Skeletal muscle satellite cell (primary cell): ENCODE measurements around the gene ADAMTS2.
A peak's percentile ranks its signal among the peaks of the same experiment; 100 is the strongest.
"Not testable (repeated sequence)": the region's sequence is repeated elsewhere in the genome, so short reads cannot be mapped to it uniquely, and the experiment has no call there.

Experiments
- H3K27me3 ChIP-seq: 2 replicates; pipeline ENCODE4 v1.7.0; 2013; ENCODE audit warnings: low read length; ENCODE audit not compliant: control insufficient read depth, insufficient read depth
- H3K36me3 ChIP-seq: 2 replicates; pipeline ENCODE4 v1.7.0; 2013; ENCODE audit warnings: mild to moderate bottlenecking, control low read depth, low read length; ENCODE audit not compliant: insufficient read depth
- H3K4me1 ChIP-seq: 2 replicates; pipeline ENCODE4 v1.7.0; 2013; ENCODE audit warnings: low read length; ENCODE audit not compliant: control insufficient read depth, insufficient read depth
- H3K4me2 ChIP-seq: 2 replicates; pipeline ENCODE4 v1.7.0; 2013; ENCODE audit warnings: mild to moderate bottlenecking, low read length
- H3K4me3 ChIP-seq: 2 replicates; pipeline ENCODE4 v1.7.0; 2013; ENCODE audit warnings: low read length
- H3K9ac ChIP-seq: 2 replicates; pipeline ENCODE4 v1.7.0; 2013; ENCODE audit warnings: mild to moderate bottlenecking, low read depth, low read length, moderate library complexity
- H3K9me3 ChIP-seq: replicated peaks from 2 replicates; pipeline ENCODE4 v1.7.0; 2013; ENCODE audit warnings: mild to moderate bottlenecking, control low read depth, low read length

ADAMTS2 gene

DNA sequence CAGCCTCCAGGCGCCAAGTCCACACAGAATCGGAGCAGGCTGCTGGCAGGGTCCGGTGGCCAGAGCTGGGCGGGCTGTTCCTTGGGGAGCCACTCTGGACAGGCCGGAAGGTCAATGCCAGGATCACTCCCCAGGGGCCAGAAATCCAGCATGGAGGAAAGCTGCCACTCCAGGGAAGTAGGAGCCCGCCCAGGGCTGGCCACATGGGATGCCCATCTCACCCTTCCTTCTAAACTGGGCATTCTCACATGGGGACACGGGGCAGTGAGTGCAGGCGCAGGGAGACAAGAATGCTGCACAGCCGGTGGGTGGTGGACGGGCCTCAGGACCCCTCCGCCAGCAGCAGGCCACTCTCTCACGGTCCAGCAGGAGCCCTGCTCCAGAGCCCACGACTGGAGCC, 58.2 kb downstream of the ADAMTS2 start:
- Histone ChIP-seq H3K4me1 (peaks cover 30% of the 10 kb centered on the region), H3K36me3 (no peaks in the 10 kb centered on the region), H3K9ac (no peak overlapping the region), H3K4me2 (no peak overlapping the region), H3K4me3 (no peak overlapping the region), H3K27me3 (no peaks in the 10 kb centered on the region), H3K9me3 (no peaks in the 10 kb centered on the region)

GRCh38 chr5:179285776-179286162, 59.5 kb downstream of the ADAMTS2 start:
- Histone ChIP-seq H3K9ac (peak overlapping the region; percentile 68), H3K4me3 (peak overlapping the region; percentile 43), H3K4me2 (peak overlapping the region; percentile 77), H3K4me1 (peaks cover 30% of the 10 kb centered on the region)
- not testable (repeated sequence) for H3K36me3 ChIP-seq, H3K9me3 ChIP-seq, H3K27me3 ChIP-seq

- peaks cover 31% of the 10 kb centered on the region for H3K4me1 ChIP-seq
- H3K9me3 ChIP-seq: no peaks in the 10 kb centered on the region
Observed at GRCh38 chr5:179284751-179285631, 60.3 kb downstream of the ADAMTS2 start.

DNA sequence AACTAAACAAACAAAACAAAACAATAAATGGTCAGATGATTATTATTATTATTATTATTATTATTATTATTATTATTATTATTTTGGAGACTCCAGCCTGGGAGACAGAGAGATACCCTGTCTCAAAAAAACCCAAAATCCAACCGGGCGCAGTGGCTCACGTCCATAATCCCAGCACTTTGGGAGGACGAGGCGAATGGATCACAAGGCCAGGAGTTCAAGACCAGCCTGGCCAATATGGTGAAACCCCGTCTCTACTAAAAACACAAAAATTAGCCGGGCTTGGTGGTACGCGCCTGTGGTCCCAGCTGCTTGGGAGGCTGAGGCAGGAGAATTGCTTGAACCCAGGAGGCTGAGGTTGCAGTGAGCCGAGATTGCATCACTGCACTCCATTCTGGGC, 61.4 kb downstream of the ADAMTS2 start:
- H3K4me3 ChIP-seq, H3K27me3 ChIP-seq, H3K9ac ChIP-seq, H3K4me2 ChIP-seq, H3K9me3 ChIP-seq, H3K36me3 ChIP-seq: not testable (repeated sequence)
- peaks cover 37% of the 10 kb centered on the region for H3K4me1 ChIP-seq

More at GRCh38 chr5:179284751-179285631, 60.3 kb downstream of the ADAMTS2 start:
- peak overlapping the region; percentile 77 for H3K4me2 ChIP-seq
- H3K4me3 ChIP-seq: peak overlapping the region; percentile 43
- peak overlapping the region; percentile 68 for H3K9ac ChIP-seq
- no peaks in the 10 kb centered on the region for H3K36me3 ChIP-seq
- H3K27me3 ChIP-seq: no peaks in the 10 kb centered on the region

- H3K9ac ChIP-seq: no peak overlapping the region
- H3K4me1 ChIP-seq: peaks cover 38% of the 10 kb centered on the region
- no peaks in the 10 kb centered on the region for H3K9me3 ChIP-seq
- no peaks in the 10 kb centered on the region for H3K36me3 ChIP-seq
- no peak overlapping the region for H3K4me2 ChIP-seq
- H3K4me3 ChIP-seq: no peak overlapping the region
- H3K27me3 ChIP-seq: no peaks in the 10 kb centered on the region
Observed at GRCh38 chr5:179281694-179282093, 63.6 kb downstream of the ADAMTS2 start.

GRCh38 chr5:179280095-179280490, 65.2 kb downstream of the ADAMTS2 start:
- Histone ChIP-seq H3K36me3 (no peaks in the 10 kb centered on the region), H3K9me3 (no peaks in the 10 kb centered on the region), H3K4me1 (peaks cover 47% of the 10 kb centered on the region), H3K4me3 (no peak overlapping the region), H3K4me2 (no peak overlapping the region), H3K27me3 (no peaks in the 10 kb centered on the region), H3K9ac (no peak overlapping the region)

DNA sequence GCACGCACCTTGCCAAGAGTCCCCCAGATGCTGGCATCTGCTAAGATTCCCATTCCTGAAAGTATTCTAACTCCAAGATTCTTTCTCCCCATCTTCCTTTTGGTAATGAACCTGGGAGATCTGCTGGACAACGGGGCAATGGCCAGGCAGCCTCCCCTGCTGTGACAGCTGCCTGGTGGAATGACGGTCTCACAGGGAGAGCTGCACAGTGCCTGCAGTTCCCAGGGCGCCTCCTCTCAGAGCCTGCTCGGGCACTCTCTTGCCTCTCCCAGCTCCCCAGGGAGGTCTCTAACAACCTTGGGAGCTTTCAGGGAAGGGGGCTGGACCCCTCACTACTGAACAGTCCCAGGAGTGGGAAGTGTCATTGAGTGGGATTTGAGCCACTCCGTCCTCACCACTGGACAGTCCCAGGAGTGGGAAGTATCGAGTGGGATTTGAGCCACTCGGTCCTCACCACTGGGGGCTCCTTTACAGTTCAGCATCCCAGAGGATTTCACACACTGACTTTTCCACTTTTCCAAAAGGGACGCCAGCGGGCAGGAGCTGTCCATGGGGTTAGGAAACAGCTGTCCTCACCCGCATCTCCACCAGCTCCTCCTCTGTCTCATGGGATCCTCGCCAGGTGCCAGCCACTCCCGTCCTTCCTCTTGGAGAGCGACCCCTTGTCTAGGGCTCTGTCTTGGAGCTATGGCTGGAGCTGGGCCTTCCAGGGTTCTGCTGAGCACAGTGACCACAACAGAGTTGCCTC, 65.7 kb downstream of the ADAMTS2 start:
- Histone ChIP-seq H3K4me1 (peaks cover 47% of the 10 kb centered on the region), H3K4me3 (no peak overlapping the region), H3K36me3 (no peaks in the 10 kb centered on the region), H3K4me2 (peak overlapping the region; percentile 8), H3K9me3 (no peaks in the 10 kb centered on the region), H3K27me3 (no peaks in the 10 kb centered on the region), H3K9ac (no peak overlapping the region)

DNA sequence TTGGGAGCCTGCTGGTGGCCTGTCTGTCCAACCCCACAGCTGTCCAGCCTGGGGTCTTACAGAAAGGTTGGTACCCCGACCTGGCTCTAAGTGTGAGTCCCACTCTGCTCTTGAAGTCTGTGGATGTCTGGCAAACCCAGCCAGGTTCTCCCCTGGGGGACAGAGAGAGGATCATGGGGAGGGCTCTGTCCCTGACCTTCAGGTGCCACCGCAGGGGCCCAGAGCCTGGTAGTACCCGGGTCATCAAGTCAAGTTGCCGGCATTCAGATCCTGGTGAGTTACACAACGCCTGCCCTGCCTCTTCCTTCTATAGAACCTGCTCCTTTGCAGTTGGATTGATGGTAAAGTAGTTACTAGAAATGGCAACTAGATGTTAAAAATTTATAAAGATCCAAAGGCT, 66.7 kb downstream of the ADAMTS2 start:
- H3K9ac ChIP-seq: peak overlapping the region; percentile 19
- H3K27me3 ChIP-seq: no peaks in the 10 kb centered on the region
- no peak overlapping the region for H3K4me3 ChIP-seq
- no peaks in the 10 kb centered on the region for H3K9me3 ChIP-seq
- H3K4me2 ChIP-seq: no peak overlapping the region
- H3K36me3 ChIP-seq: no peaks in the 10 kb centered on the region
- peaks cover 57% of the 10 kb centered on the region for H3K4me1 ChIP-seq

DNA sequence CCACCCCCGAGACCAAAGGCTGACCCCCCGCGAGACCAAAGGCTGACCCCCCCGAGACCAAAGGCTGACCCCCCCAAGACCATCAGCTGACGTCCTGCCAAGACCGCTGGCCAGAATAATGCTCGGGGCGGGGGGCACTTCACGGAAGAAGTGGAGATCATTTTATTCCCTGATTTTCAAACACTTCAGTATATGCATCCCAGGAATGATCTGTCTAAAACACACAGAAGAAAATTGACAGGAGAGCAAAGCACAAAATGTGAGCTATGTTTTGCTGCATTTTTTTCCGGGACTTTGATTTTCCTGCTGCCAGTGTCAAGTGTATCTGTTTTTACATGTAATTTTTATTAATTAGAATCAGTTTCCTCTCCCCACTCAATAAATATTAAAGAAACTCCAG, 67.1 kb downstream of the ADAMTS2 start:
- Histone ChIP-seq H3K4me2 (no peak overlapping the region), H3K4me1 (peaks cover 61% of the 10 kb centered on the region), H3K36me3 (no peaks in the 10 kb centered on the region)

DNA sequence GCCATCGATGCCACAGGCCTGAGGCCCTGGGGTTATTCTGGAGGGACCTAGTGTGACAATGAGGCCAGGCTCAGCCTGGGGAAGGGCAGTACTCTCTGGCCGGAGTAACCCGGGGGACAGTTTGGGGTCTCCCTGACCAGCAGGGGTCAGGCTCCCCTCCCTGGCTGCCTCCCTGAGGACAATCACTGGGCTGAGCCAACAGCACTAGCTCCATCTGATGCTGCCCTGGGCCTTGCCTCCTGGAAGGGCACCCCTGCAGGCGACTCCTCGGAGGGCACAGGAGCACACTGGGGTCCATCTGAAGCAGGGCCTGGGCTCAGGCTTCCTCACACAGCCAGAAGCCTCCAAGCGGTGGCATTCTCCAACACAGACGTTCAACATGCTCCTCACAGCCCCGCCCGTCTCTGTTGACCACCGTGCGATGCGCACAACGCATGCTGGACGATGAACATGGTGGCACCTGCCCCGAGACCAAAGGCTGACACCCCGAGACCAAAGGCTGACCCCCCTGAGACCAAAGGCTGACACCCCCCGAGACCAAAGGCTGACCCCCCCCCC, 68.3 kb downstream of the ADAMTS2 start:
- Histone ChIP-seq H3K9me3 (no peaks in the 10 kb centered on the region), H3K4me2 (peak overlapping the region; percentile 42), H3K4me3 (no peak overlapping the region), H3K27me3 (no peaks in the 10 kb centered on the region), H3K9ac (peak overlapping the region; percentile 87), H3K36me3 (peaks cover 9% of the 10 kb centered on the region), H3K4me1 (peaks cover 68% of the 10 kb centered on the region)

More for the DNA sequence above, 67.1 kb downstream of the ADAMTS2 start:
- Histone ChIP-seq H3K9me3 (no peaks in the 10 kb centered on the region), H3K27me3 (no peaks in the 10 kb centered on the region), H3K4me3 (no peak overlapping the region), H3K9ac (peak overlapping the region; percentile 19)

DNA sequence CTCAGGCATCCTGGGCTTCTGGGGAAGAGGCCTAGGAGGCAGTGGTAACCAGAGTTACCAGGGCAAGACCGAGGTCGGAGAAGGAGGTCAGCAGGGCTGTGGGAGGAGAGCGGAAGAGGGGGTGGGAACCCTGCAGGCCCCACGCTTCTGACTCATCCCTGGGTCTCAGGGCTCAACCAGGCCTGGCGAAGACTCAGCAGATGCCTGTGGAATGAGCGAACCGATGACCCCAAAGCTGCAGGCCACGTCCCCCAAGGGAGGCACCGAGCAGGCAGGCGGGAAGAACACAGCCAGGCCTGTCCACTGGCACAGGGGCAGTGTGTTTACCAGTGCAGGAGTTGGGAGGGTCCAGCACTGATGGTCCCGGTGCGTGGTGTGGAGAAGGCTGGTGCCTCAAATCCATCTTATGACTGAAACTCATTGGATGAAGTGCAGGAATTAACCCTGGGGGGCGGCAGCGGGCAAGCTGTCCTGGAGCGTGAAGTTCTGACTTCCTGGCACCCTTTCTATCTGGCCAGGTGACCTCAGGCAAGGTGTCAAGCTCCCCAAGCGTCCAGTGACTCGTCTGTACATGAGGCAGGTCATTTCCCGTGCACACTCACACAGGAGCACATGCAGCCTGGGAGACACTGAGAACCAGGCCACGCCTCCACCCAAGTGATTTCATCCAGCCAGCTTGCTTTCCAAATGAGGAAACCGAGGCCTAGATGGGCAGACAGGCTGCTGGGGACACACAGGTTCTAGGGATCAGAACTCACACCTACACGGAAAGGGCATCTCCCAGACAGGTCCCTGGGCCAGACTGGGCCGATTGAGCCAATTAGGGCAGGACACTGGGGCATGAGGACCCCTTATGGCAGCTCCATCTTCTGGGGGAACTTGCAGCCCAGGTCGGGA, 69.1 kb downstream of the ADAMTS2 start:
- Histone ChIP-seq H3K36me3 (peaks cover 16% of the 10 kb centered on the region), H3K4me2 (peak overlapping the region; percentile 72), H3K4me1 (peaks cover 74% of the 10 kb centered on the region), H3K9ac (peak overlapping the region; percentile 87), H3K4me3 (peak overlapping the region; percentile 54), H3K9me3 (no peaks in the 10 kb centered on the region), H3K27me3 (no peaks in the 10 kb centered on the region)
